Measurements from ENCODE around the gene ENTR1. TPM values are rescaled to one million over a fixed set of nuclear protein-coding genes. Genes with fewer than 3 reads are reported as not detected.
A peak's percentile ranks its signal among the peaks of the same experiment; 100 is the strongest.
"Not testable (repeated sequence)": the region's sequence is repeated elsewhere in the genome, so short reads cannot be mapped to it uniquely, and the experiment has no call there.

Gene ENTR1
- polyA plus RNA-seq, 3 donors, result 45.2 to 55.1 (median 54.5) TPM

DNA sequence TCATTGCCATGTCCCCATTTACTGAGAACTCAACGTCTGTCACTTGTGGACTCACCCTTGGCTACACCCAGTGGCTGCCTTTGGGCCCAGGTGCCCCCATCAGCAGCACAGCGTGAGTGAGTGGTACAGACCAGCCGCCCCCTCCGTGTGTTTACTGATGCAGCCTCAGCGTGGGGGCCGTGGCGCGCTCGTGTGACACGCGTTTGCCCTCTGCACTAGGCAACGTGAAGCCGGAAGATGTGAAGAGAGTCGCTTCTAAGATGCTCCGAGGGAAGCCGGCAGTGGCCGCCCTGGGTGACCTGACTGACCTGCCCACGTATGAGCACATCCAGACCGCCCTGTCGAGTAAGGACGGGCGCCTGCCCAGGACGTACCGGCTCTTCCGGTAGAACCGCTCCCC, 12.5 kb upstream of the ENTR1 start:
- no peak for DNase-seq

DNA sequence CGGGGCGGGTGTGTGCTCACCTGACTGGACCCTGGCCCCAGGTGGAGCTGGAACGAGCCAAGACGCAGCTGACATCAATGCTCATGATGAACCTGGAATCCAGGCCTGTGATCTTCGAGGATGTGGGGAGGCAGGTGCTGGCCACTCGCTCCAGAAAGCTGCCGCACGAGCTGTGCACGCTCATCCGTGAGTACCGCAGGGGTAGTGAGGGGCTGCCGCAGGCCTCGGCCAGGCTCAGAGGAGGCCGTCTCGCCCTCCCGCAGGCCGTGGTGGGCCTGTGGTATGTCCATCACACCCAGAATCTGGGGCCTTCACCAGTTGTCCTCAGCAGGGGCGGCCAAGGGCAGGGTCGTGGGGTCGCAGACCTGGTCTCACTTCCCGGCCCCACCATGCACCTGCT, 11.4 kb upstream of the ENTR1 start:
- DNase-seq, result no peak

DNA sequence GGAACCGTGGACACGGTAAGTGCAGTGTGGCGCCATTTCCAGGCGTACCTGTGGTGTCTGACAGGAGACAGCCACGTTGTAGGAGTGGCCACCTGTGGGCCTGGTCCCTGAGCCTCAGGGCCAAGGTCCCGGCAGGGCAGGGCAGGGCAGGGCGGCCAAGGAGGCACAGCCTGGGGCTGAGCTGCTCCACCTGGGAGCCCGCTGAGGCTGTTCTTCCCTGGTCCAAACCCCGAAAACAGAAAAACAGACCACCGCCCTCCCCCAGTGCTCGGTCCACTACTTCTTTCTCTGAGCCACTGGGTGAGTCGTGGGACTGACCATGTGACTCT, 8.6 kb upstream of the ENTR1 start:
- no peak for DNase-seq

DNA sequence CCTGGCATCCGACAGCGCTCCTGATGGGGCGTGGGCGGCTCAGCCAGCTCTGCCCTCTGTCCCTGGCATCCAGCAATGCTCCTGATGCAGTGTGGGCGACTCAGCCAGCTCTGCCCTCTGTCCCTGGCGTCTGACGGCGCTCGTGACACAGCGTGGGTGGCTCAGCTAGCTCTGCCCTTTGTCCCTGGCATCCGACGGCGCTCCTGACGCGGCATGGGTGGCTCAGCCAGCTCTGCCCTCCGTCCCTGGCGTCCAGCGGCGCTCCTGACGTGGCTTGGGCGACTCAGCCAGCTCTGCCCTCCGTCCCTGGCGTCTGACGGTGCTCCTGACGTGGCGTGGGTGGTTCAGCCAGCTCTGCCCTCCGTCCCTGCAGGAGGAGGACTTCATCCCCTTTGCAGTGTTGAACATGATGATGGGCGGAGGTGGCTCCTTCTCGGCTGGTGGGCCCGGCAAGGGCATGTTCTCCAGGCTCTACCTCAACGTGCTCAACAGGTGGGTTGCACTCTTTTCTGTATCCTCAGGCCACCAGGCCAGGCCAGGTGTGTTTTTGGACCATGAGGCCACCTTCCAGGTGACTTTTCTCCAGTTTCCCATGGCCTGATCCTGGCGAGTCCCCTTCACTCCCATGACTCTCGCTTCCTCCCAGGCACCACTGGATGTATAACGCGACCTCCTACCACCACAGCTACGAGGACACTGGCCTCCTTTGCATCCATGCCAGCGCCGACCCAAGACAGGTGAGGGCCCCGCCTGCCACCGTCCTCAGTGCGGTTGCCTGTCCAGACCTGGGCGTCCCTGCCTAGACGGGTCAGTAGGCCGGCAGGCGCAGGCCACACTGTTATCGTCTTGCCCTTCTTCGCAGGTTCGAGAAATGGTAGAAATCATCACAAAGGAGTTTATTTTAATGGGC, 8.0 kb upstream of the ENTR1 start:
- no peak for DNase-seq

DNA sequence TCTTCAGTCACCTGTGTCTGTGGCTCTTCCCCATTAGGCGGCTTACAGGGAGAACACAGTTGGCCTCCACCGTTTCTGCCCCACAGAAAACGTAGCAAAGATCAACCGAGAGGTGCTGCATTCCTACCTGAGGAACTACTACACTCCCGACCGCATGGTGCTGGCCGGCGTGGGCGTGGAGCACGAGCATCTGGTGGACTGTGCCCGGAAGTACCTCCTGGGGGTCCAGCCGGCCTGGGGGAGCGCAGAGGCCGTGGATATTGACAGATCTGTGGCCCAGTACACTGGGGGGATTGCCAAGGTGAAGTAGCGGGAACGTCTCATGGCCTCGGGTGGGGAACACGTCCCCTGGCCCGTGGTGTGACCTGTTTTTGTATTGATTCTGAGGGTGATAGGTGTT, 6.5 kb upstream of the ENTR1 start:
- DNase-seq, result no peak

DNA sequence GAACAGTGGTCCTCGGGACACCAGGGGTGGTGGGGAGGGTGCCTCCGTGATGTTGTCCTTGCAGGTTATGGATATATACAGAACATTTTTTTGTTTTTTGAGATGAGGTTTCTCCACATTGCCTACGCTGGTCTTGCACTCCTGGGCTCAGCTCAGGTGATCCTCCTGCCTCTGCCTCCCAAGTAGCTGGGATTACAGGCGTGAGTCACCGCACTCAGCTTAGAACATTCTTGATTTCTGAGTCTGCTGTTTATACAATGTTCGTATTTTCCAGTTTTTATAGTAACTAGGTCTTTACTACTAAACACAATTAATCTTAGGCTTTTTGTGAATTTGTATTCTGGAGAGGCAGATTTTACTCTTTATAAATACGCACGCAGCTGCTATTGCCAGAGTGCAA, 6.0 kb upstream of the ENTR1 start:
- no peak for DNase-seq

DNA sequence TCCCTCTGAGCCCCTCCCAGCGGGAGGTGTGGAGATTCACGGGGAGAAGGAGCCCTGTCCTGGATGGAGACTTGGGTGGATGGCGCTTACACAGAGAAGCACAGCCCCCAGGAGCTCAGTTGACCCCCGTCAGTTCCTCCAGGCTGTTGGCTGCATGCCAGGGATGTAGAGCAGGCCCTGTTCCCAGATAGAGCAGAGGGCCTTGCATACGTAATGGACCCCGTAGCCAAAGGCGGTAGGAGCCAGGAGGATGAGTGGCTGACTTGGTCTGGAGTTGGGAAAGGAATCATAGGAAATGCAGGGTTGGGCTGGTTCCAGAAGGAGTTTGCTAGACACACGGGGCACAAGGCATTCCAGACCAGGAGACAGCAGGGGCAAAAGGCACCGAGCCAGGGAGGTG, 2.5 kb upstream of the ENTR1 start:
- no peak for DNase-seq

DNA sequence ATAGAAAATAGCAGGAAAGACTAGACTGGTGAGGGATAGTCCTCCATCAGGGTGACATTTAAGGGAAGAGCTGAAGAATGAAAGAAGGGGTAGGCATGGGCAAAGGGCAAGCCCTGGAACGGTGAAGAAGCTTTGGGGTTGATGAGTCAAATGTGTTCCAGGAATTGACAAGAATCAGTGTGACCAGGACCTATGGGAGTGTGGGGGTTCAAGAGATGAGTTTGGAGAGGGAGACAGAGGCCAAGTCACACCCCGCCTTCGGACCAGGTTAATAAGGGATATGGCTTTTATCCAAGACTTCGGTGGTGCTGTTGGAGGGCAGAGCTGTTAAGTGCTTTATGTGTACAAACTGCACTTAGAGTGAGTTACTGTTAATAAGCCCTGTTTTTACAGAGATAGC, 964 bp upstream of the ENTR1 start:
- DNase-seq, result no peak

DNA sequence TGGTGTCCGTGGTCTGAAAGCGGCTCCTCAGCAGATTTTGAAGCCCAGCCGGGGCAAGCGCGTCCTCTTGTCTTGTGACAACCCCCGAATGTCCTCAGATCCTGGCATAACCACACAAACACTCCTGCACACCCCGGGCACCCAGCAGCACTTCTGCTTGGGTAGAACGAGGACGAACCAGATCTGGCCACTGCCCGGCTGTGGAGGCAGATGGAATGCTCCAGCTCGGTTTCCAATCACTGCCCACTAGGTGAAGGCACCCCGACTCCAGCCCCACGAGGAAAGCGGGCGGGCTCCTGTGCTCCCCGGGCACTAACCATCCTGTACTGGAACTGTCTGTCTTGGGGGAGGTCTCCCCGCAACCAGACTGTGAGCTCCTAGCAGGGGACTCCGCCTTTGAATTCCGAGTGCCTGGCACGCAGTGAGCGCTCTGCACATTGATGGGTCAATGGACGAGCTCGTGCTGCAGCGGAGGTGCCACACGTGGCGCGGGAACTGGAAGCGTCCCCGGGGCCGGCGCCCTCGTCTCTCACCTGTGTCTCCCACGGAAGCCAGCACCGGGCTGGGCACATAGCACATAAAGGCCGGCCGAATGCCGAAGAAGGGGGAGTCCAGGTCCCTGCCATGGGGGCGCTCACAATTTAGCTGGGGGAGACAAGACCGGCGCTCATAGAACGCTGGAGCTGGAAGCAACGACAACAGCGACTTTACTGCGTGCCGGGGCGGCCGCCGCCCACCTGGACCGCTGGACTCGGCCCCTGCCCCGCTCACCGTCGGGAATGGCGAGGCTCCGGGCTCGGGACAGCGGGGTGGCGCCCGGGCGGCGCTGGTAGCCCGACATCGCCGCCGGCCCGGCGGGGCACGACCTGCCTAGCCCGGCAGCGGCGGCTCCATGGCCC, 608 bp downstream of the ENTR1 start:
- peak; percentile 23 for DNase-seq

DNA sequence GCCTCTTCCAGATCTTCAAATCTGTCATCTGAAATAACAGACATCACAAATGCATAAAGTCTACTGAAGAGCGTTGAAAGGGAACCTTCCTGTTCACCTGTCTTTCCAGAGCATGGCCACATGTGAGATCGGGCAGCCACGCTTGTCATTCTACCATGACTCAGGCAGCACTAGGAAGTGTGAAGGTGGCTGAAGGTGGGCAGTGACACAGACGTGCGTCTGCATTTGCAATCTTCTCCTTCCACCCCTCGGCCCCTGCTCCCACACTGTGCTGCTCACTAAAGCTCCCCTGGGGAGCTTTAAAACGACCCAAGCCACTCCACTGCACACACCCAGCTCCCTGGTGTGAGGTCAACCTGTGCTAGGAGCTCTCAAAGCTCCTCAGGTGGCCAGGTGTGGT, 2.5 kb downstream of the ENTR1 start:
- DNase-seq, result no peak

DNA sequence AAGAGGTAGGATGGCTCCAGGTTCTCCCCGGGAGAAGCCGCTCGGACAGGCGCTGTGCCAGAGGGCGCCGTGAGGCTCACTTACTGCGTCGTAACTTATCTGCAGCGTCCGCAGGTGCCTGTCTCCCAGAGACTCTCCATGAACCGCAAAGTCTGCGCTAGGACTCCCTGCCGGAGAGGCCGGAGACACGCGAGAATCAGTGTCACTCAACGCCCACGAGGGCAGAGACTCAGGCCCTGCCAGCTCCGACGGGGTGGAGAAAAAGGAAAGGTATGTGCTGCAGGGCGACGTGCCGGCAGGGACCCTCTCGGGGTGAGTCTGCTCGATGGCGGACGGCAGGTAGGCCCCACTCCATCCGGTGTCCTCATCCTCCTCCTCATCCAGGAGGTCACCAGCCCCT, 3.4 kb downstream of the ENTR1 start:
- DNase-seq, result not testable (repeated sequence)

DNA sequence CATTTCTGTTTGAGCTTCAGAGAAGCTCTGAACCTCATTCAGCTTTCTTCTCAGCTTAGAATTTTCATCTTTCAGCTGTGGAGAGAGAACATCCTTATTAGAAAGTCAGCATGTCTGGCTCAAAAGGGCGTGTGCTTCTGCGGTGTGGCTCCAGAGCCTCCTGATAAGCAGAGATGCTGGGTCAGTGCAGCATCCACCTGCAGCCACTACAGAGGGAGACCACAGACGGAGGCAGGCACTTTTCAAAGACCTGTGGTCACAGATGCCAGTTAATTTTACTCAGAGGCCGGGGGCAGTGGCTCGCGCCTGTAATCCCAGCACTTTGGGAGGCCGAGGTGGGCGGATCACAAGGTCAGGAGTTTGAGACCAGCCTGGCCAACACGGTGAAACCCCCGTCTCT, 4.5 kb downstream of the ENTR1 start:
- DNase-seq, result not testable (repeated sequence)

DNA sequence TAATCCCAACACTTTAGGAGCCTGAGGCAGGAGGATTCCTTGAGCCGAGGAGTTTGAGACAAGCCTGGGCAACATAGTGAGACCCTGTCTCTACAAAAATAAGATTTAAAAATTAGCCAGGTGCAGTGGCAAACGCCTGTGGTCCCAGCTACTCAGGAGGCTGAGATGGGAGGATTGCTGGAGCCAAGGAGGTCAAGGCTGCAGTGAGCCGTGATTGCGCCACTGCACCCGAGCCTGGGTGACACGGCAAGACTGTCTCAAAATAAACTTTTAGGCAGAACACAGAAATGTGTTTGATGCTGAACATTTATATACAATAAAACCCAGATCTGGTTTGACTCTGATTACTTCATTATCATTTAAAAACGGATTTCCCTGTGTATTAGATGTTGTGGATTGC, 4.9 kb downstream of the ENTR1 start:
- no peak for DNase-seq

DNA sequence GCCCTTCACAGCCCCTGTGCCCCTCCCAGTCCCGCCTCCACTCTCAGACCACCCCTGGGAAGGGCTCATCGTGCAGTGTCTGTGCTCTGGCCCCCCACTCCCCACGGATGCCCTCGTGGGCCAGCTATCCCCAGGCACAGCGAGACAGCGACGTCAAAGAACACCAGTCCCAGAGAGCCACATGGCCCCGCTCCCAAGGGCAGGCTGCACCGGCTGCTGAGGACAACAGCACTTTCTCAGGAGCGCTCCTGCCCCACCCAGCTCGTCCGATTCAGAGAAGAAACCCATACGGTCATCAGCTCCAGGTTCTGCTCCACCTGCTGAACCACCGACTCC, 5.6 kb downstream of the ENTR1 start:
- no peak for DNase-seq

DNA sequence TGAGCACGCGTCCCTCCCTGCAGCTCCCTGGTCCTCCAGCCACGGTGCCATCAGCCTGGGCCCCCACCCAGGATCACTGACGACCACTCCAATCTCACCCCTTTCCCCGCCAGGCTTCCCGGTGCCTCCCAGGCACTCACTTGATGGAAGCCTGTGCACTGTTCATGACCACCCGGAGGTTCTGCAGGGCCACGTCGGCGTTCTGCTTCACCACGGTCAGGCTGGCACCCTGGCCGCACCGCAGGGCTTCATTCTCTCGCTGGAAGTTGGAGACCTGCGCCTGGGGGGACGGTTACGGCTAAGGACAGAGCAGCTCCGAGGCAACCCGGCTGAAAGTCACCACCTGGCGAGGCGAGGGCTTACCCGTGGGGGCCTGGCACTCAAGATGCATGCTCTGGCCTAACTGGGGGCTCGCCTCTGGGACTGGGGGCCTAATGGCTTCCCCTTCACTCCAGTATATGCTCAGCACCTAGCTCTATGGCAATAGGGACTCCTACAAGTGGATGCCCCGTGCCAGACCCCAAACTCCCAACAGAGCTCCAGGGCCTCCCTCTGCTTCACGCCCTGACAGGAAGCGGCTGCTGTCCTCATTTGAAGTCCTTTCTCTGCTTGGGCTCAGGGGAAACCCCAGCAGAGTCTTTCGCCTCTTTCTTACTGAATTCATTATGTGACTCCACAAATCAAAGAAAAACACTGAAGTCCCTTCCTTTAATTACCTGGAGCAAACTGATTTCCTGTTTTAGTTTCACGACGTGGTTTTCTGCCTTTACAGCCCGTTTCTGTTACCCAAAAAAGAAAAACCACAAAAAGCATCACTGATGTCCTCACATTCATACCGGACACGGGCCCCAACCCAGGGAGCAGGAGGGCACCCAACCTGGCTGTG, 6.3 kb downstream of the ENTR1 start:
- no peak for DNase-seq

DNA sequence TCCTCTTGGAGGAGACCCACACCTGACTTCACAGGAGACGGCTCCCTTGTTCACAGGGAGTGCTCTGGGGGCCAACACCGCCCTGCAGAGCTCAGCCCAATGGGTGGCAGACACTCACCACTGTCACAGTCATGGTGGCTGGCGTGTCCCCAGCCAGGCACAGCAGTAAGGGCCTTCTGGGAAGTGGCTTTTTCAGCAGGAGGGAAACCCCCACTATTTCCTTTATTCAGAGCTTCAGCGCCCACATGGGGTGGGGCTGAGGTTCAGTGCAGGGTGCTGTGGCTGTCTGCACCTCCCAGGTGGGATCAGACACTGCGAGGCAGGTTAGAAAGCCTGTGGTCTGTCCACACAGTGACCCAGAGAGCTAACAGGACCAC, 6.9 kb downstream of the ENTR1 start:
- DNase-seq, result no peak

DNA sequence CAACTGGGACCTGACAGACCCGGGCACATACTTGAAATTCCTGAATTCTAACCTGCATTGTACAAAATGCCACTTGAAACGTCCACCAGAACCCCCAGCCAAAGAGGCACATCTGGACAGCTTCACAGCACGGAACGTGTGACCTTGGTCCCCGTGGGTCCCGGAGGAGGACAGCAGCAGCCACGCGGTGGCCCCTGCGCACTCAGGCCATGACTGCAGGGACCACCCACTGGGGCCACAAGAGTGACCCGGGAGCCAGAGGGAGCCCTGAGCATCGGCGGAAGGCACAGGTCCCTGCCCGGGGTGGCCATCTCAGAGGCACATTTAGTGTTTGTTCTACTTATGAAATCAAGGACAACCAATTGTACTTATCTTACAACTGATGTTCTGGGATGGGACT, 8.3 kb downstream of the ENTR1 start:
- no peak for DNase-seq

DNA sequence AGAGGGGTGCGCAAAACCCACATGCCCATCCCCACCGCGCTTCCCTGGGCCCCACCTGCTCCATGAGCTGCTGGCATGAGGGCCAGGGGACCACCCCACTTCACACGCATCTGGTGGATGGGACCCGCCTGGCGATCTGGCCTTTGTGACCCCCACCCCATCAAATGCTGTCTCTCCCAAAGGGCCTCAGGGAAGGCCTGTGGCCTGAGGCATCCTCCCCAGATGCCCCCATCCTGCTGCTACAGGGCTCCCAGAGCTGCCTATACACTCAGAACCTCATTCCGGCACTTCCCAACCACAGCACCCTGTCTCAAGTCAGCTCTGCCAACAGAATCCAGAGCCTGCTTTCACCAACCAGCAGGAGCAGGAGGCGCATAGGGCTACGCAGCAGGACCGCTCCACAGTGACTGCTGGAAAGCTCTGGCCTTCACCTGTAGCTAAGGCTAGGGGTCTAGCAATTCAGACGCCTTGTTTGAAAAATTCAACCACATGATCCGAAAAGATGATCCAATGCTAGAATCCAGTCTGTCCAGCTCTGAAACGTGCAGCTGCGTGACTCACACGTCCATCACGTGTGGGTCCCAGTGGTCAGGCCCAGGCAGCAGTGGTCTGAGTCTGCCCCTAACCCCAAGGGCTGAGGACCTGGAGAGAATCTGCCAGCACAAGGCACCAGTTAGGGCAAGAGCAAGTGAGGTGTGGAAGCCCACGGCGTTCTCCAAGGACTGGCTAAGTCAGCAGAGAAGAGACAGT, 9.1 kb downstream of the ENTR1 start:
- DNase-seq, result no peak

DNA sequence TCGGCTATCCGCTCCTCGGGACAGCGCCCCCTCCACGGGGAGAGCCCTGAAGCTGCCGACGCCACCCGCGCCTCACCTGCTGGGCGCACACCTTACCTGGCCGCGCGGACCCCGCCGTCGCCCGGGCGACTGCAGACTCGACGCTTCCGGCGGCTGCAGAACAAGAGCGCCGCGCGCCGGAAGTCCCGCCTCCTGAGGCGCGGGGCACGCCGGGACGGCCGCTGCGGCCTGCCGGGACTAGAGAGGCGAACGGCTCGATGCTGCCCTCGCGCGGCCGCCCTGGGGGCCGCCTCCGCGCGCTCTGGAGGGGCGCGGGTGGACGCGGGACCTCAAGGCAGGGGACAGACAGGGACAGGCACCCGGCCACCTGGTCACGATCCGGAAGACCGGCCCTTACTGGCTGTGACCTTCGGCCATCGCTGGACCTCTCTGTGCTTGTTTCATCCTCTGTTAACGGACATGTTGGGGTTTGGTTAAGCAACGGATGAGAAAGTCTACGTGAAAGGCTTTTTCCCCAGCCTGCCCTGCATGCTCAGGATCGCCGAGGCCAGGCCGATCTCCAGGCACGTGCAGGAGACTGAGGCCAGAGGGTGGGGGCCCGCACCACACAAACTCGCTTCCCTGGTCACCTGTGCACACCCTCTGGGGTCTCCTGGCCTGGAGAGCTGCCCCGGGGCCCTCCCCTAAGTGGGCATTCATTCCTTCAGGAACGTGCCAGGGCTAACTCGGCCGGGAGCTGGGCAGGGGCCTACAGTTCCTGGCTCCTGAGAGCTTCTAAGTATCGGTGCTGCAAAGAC, 10.2 kb downstream of the ENTR1 start, which contains the start of gene SNAPC4:
SNAPC4 (minus strand) TSS at position 133 of the 797 bp plus-strand sequence. CDS start 1,742 bp downstream, outside the sequence.
- DNase-seq, result peak; percentile 88
